HepG2 (cell line): Measurements from ENCODE around the gene RRP9. TPM values are rescaled to one million over a fixed set of nuclear protein-coding genes. Genes with fewer than 3 reads are reported as not detected.

Source experiments
- ATAC-seq: fragments of 200-7000 bp; cut with Tn5 transposase; 3 replicates; pipeline ENCODE4 v1.9.1; 2020; ENCODE audit warnings: mild to moderate bottlenecking, moderate library complexity
- BruUV-seq: library from RNA; stranded (reverse); fragments of 400-500 nt; replicated peaks from 2 replicates; lab custom pipeline; 2021; lab: Mats Ljungman, UMichigan
- CTCF ChIA-PET: fragments of 300-600 bp; formaldehyde crosslinking; extraction: SDS; loops from one replicate; lab custom pipeline; 2021; ENCODE audit warnings: low total read pairs, inconsistent platforms, low intra/inter-chr PET ratio; lab: Yijun Ruan, JAX
- POLR2A ChIA-PET: fragments of 350-600 bp; sonication (Branson Sonifier 250); formaldehyde crosslinking; loops from one replicate; lab custom pipeline; 2020; ENCODE audit warnings: antibody characterized with exemption, inconsistent platforms; lab: Yijun Ruan, JAX
- DNase-seq: peaks from one replicate; pipeline ENCODE4 v3.0.0-alpha.2; 2015; ENCODE audit warnings: low spot score
- FAIRE-seq: peaks from 3 replicates; lab custom pipeline; 2011; peaks lifted over from hg19 to GRCh38; lab: Jason Lieb, UNC
- H2AFZ ChIP-seq: one replicate; pipeline ENCODE4 v1.6.1; 2011; ENCODE audit warnings: low read length, inconsistent platforms
- H3K27ac ChIP-seq: fragments of 300-600 bp; 3 replicates; pipeline ENCODE4 v1.8.0; 2011; ENCODE audit warnings: mixed run types, mild to moderate bottlenecking, mixed read lengths, low read length, inconsistent platforms; ENCODE audit not compliant: insufficient read depth; ENCODE audit errors: extremely low read length
- H3K27me3 ChIP-seq, 2 experiments: fragments of 200-600 bp in 1 of 2; 2 replicates in 1 of 2; 3 replicates in 1 of 2; pipeline versions ENCODE4 v1.6.0 to v1.8.0; 2011; ENCODE audit warnings: low read length in 2 of 2, mild to moderate bottlenecking in 2 of 2, moderate library complexity in 2 of 2, inconsistent platforms in 1 of 2; ENCODE audit not compliant: insufficient read depth in 2 of 2, control insufficient read depth in 1 of 2
- H3K36me3 ChIP-seq, 2 experiments: fragments of 200-600 bp in 1 of 2; replicated peaks in 1 of 2; 2 replicates in 1 of 2; 3 replicates in 1 of 2; pipeline versions ENCODE4 v1.5.1 to v1.8.0; 2011; ENCODE audit warnings: low read length in 2 of 2, inconsistent platforms in 1 of 2; ENCODE audit not compliant: insufficient read depth in 2 of 2, control insufficient read depth in 1 of 2
- H3K4me1 ChIP-seq: 2 replicates; pipeline ENCODE4 v1.5.1; 2012; ENCODE audit warnings: low read length, inconsistent platforms; ENCODE audit not compliant: insufficient read depth
- H3K4me2 ChIP-seq: 2 replicates; pipeline ENCODE4 v1.6.0; 2011; ENCODE audit warnings: low read depth, low read length, inconsistent platforms
- H3K4me3 ChIP-seq, 3 experiments: fragments of 200-600 bp in 1 of 3; sonication (generic), shearing (Covaris generic) in 1 of 3; replicated peaks in 1 of 3; 2 replicates each; pipeline ENCODE4 v1.5.1; 2011 to 2016; ENCODE audit warnings: low read length in 3 of 3, inconsistent platforms in 2 of 3, low read depth in 2 of 3, mild to moderate bottlenecking in 2 of 3, control low read depth in 1 of 3, mixed read lengths in 1 of 3; ENCODE audit not compliant: insufficient read depth in 1 of 3
- H3K79me2 ChIP-seq: one replicate; pipeline ENCODE4 v1.6.1; 2011; ENCODE audit warnings: low read length, inconsistent platforms; ENCODE audit not compliant: insufficient read depth
- H3K9ac ChIP-seq: 2 replicates; pipeline ENCODE4 v1.6.0; 2011; ENCODE audit warnings: mild to moderate bottlenecking, low read depth, low read length, inconsistent platforms; ENCODE audit not compliant: insufficient read depth
- H3K9me3 ChIP-seq: 2 replicates; pipeline ENCODE4 v1.5.1; 2012; ENCODE audit warnings: mild to moderate bottlenecking, low read length
- H4K20me1 ChIP-seq: 2 replicates; pipeline ENCODE4 v1.6.0; 2011; ENCODE audit warnings: inconsistent platforms, mild to moderate bottlenecking, low read length, moderate library complexity; ENCODE audit not compliant: insufficient read depth
- BORCS8-MEF2B ChIP-seq: sonication (generic); formaldehyde crosslinking; IDR thresholded peaks from 2 replicates; pipeline ENCODE4 v1.8.0; 2022; ENCODE audit warnings: mild to moderate bottlenecking, missing genetic modification reagents
- FLYWCH1 ChIP-seq: sonication (generic); formaldehyde crosslinking; IDR thresholded peaks from 2 replicates; pipeline ENCODE4 v1.8.1; 2023; ENCODE audit warnings: mild to moderate bottlenecking, missing genetic modification reagents
- KLF16 ChIP-seq, 2 experiments: sonication (generic) in 1 of 2; formaldehyde crosslinking in 1 of 2; IDR thresholded peaks; 2 replicates each; pipeline versions ENCODE4 v1.6.1 to v1.8.0; 2016 to 2023; ENCODE audit warnings: missing genetic modification reagents in 2 of 2, missing compliant biosample characterization in 1 of 2
- LCORL ChIP-seq, 2 experiments: fragments of 450-650 bp in 1 of 2; sonication (generic) in 1 of 2; formaldehyde crosslinking in 1 of 2; IDR thresholded peaks; 2 replicates each; pipeline versions ENCODE4 v1.5.0 to v1.6.1; 2017 to 2020; ENCODE audit warnings: antibody characterized with exemption in 1 of 2, missing genetic modification reagents in 1 of 2
- MBNL3 ChIP-seq: fragments of 250-450 bp; sonication (Bioruptor Pico); conservative IDR thresholded peaks from 2 replicates; pipeline ENCODE4 v1.8.0; 2022; ENCODE audit warnings: mild to moderate bottlenecking, inconsistent platforms
- NFE2L2 ChIP-seq: fragments of 150-350 bp; IDR thresholded peaks from 2 replicates; pipeline ENCODE4 v1.6.1; 2014; ENCODE audit warnings: low read length
- NR2F6 ChIP-seq, 2 experiments: IDR thresholded peaks; 2 replicates each; pipeline ENCODE4 v1.6.1; 2016; ENCODE audit warnings: antibody characterized with exemption in 1 of 2, mild to moderate bottlenecking in 1 of 2
- POLR2AphosphoS2 ChIP-seq: IDR thresholded peaks from 2 replicates; pipeline ENCODE4 v1.6.1; 2011; ENCODE audit warnings: low read depth, low read length, improper control_type of control experiment
- YY1 ChIP-seq: IDR thresholded peaks from 2 replicates; pipeline ENCODE4 v1.6.1; 2011; ENCODE audit warnings: low read length, low read depth, moderate library complexity, mild to moderate bottlenecking; ENCODE audit not compliant: insufficient read depth, insufficient replicate concordance
- ZBTB34 ChIP-seq: sonication (generic); formaldehyde crosslinking; IDR thresholded peaks from 2 replicates; pipeline ENCODE4 v1.8.0; 2022; ENCODE audit warnings: mild to moderate bottlenecking, missing genetic modification reagents
- ZHX1 ChIP-seq: sonication (generic); formaldehyde crosslinking; IDR thresholded peaks from 2 replicates; pipeline ENCODE4 v1.8.1; 2022; ENCODE audit warnings: low read depth, mild to moderate bottlenecking, missing genetic modification reagents
- ZNF713 ChIP-seq: sonication (generic); formaldehyde crosslinking; IDR thresholded peaks from 2 replicates; pipeline ENCODE4 v1.4.0; 2020; ENCODE audit warnings: mild to moderate bottlenecking, missing genetic modification reagents
- WGBS: methylation state at CpG from one replicate; pipeline ENCODE4 v1.1.6; 2017; ENCODE audit warnings: low lambda C conversion rate; 5-methylcytosine and 5-hydroxymethylcytosine counted together
- in situ Hi-C: cut with HindIII; loops from 2 replicates; pipeline ENCODE4 v1.10.0; 2017; ENCODE audit warnings: low pct_unique_long_range_greater_than_20kb; ENCODE audit not compliant: extremely low pct_ligation_motif_present
- intact Hi-C: fragments of 100-400 bp; cut with micrococcal nuclease; formaldehyde crosslinking; loops from one replicate; pipeline ENCODE4 v1.10.0; 2022; ENCODE audit not compliant: unreplicated experiment
- polyA plus RNA-seq, 8 experiments: library from polyadenylated mRNA; depleted of rRNA in 3 of 8; stranded (reverse) in 7 of 8; unstranded in 1 of 8; fragments of >200 nt; fragmentation: Illumina TruSeq in 4 of 8; extraction: Trizol in 4 of 8; gene quantifications; 2 replicates each; pipeline versions ENCODE4 v1.2.1 to v1.2.3, GENCODE V29; 2011 to 2016; ENCODE audit warnings: low read depth in 4 of 8, missing spikeins in 1 of 8, mixed read lengths in 1 of 8; ENCODE audit not compliant: insufficient read depth in 1 of 8
- total RNA-seq, 5 experiments: library from RNA; depleted of rRNA; stranded (reverse); fragments of >200 nt; fragmentation: Illumina TruSeq; extraction: Trizol; gene quantifications; 2 replicates each; pipeline ENCODE4 v1.2.3, GENCODE V29; 2016; ENCODE audit warnings: low read depth in 1 of 5
- TF ChIP-seq, protein P1 (sequence below): sonication (generic); formaldehyde crosslinking; IDR thresholded peaks from 2 replicates; pipeline ENCODE4 v1.9.0; 2021; ENCODE audit warnings: missing genetic modification reagents, mild to moderate bottlenecking, borderline replicate concordance
- TF ChIP-seq, protein P2 (sequence below): sonication (generic); formaldehyde crosslinking; IDR thresholded peaks from 2 replicates; pipeline ENCODE4 v1.8.0; 2022; ENCODE audit warnings: missing genetic modification reagents, mild to moderate bottlenecking, moderate library complexity, borderline replicate concordance

Gene RRP9
- total and polyA plus RNA-seq, 2 of the 13 experiments (the other 11 are each of a cell fraction or from before 2014, with no cell fraction given), result 14.8 to 44.0 TPM

GRCh38 chr3:51894391-51894790 lies 47.3 kb downstream of the RRP9 start (continued):
- TF ChIP-seq, protein P1, sequence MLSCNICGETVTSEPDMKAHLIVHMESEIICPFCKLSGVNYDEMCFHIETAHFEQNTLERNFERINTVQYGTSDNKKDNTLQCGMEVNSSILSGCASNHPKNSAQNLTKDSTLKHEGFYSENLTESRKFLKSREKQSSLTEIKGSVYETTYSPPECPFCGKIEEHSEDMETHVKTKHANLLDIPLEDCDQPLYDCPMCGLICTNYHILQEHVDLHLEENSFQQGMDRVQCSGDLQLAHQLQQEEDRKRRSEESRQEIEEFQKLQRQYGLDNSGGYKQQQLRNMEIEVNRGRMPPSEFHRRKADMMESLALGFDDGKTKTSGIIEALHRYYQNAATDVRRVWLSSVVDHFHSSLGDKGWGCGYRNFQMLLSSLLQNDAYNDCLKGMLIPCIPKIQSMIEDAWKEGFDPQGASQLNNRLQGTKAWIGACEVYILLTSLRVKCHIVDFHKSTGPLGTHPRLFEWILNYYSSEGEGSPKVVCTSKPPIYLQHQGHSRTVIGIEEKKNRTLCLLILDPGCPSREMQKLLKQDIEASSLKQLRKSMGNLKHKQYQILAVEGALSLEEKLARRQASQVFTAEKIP (CRISPR knock-in tag), result no peak
- TF ChIP-seq BORCS8-MEF2B, result no peak
- TF ChIP-seq POLR2AphosphoS2, result no peak
- no peak for TF ChIP-seq YY1
- TF ChIP-seq NR2F6 (IDR thresholded peaks at IDR 0.05), result no peak
- TF ChIP-seq NR2F6 (CRISPR knock-in tag; IDR thresholded peaks at IDR 0.05), result no peak
- TF ChIP-seq ZBTB34 (CRISPR knock-in tag), result no peak
- no peak for TF ChIP-seq MBNL3
- TF ChIP-seq ZNF713 (CRISPR knock-in tag), result no peak
- TF ChIP-seq, all 625 proteins: peak for 0

DNA sequence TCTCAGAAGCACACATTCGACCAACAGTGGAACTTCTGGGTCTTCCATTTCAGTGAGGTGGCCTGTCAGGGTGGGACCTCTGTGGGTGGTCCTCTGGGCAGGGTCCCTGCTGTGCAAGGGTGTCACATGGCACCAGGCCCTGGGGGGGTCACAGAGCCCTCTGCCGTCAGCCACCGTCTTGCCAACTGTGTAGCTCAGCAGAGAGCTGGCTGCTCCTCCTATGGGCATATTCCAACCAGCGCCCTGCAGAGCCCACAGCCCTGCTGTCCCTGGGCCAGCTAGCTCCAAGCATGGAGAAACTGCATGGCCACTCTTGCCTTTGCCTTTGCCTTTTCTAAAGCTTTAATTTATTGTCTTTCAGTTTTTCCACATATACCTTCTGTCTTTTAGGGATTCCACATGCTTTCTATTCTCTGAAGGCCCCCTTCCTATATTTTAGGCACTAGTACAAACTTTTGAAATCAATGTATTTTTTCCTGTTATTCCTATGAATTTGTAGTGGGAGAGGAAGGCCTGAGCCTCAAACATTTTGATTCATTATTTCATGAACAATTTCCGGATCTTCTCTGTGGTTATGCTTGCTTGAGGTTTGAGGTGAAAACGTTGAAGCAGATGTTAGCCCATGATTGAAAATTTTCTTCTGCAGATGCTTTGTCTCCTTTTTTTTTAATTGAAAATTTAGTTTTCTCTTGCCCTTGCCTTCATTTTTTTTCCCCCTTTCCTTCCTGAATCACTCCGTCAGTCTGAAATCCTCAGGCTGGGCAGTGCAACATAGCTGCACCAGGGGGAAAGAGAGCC lies 50.3 kb downstream of the RRP9 start:
- WGBS, result 10% methylated on average over 7 of the region's 7 CpGs
- intact Hi-C loops, result no loop called here
- no peak for TF ChIP-seq LCORL (IDR thresholded peaks at IDR 0.05)
- no peak for TF ChIP-seq LCORL (CRISPR knock-in tag; IDR thresholded peaks at IDR 0.05)
- TF ChIP-seq FLYWCH1 (CRISPR knock-in tag), result no peak
- TF ChIP-seq, protein P2, sequence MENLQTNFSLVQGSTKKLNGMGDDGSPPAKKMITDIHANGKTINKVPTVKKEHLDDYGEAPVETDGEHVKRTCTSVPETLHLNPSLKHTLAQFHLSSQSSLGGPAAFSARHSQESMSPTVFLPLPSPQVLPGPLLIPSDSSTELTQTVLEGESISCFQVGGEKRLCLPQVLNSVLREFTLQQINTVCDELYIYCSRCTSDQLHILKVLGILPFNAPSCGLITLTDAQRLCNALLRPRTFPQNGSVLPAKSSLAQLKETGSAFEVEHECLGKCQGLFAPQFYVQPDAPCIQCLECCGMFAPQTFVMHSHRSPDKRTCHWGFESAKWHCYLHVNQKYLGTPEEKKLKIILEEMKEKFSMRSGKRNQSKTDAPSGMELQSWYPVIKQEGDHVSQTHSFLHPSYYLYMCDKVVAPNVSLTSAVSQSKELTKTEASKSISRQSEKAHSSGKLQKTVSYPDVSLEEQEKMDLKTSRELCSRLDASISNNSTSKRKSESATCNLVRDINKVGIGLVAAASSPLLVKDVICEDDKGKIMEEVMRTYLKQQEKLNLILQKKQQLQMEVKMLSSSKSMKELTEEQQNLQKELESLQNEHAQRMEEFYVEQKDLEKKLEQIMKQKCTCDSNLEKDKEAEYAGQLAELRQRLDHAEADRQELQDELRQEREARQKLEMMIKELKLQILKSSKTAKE (CRISPR knock-in tag), result no peak
- TF ChIP-seq KLF16 (CRISPR knock-in tag; IDR thresholded peaks at IDR 0.05), result no peak
- no peak for TF ChIP-seq ZHX1
- no peak for TF ChIP-seq NFE2L2

More for the DNA sequence above, 50.3 kb downstream of the RRP9 start:
- no TSS peak for BruUV-seq
- no peak for DNase-seq
- no peaks in the 10 kb centered on the region for H3K9me3 ChIP-seq
- in situ Hi-C loops, result no loop called here
- no peaks in the 10 kb centered on the region for H3K79me2 ChIP-seq
- ChIA-PET CTCF (no interaction called here), POLR2A (no interaction called here)
- ATAC-seq, result no peak
- H3K27ac ChIP-seq, result no peak overlapping the region
- H3K4me1 ChIP-seq, result no peaks in the 10 kb centered on the region
- H2AFZ ChIP-seq, result no peak overlapping the region
- peaks cover 0 to 8% of the 10 kb centered on the region in 2 experiments; a peak in 3 of 5 replicates for H3K27me3 ChIP-seq
- no peak overlapping the region for H3K4me3 ChIP-seq
- H3K36me3 ChIP-seq, result no peaks in the 10 kb centered on the region
- FAIRE-seq, result no peak
- H4K20me1 ChIP-seq, result no peaks in the 10 kb centered on the region
- H3K9ac ChIP-seq, result no peak overlapping the region
- H3K4me2 ChIP-seq, result no peak overlapping the region
